Endometrial microvascular endothelial cells (primary cell): ENCODE data around the gene CELA2B. TPM values are rescaled to one million over a fixed set of nuclear protein-coding genes. Genes with fewer than 3 reads are reported as not detected.
"Not testable (repeated sequence)": the region's sequence is repeated elsewhere in the genome, so short reads cannot be mapped to it uniquely, and the experiment has no call there.

Experiments
- in situ Hi-C: cut with HindIII; loops from 2 replicates; pipeline ENCODE4 v1.10.0; 2017; ENCODE audit warnings: low sequenced_read_pairs, low pct_unique_long_range_greater_than_20kb; ENCODE audit errors: inconsistent ontology term
- total RNA-seq: library from RNA; depleted of rRNA; stranded (reverse); fragments of >200 nt; gene quantifications from one replicate; pipeline ENCODE4 v1.2.3, GENCODE V29; 2015; ENCODE audit errors: inconsistent ontology term

The CELA2B gene
- total RNA-seq, 1 donor from 2014 or later = not detected

- in situ Hi-C loops = loop anchor here (10.0 kb wide), 1 partner anchor 108 kb away; no protein-coding TSS in a partner anchor
Observed at GRCh38 chr1:15443281-15443680, 32.6 kb upstream of the CELA2B start.

GRCh38 chr1:15444468-15445389, 31.2 kb upstream of the CELA2B start:
- in situ Hi-C loops = loop anchor here (10.0 kb wide), 1 partner anchor 110 kb away; no protein-coding TSS in a partner anchor

- in situ Hi-C loops = loop anchor here (10.0 kb wide), 1 partner anchor 111 kb away; no protein-coding TSS in a partner anchor
Observed at GRCh38 chr1:15445390-15446122, 30.3 kb upstream of the CELA2B start.

- in situ Hi-C loops = loop anchor here (10.0 kb wide), 1 partner anchor 111 kb away; no protein-coding TSS in a partner anchor
Observed at GRCh38 chr1:15446212-15446611, 29.7 kb upstream of the CELA2B start.

- in situ Hi-C loops = loop anchor here (10.0 kb wide), 1 partner anchor 114 kb away; no protein-coding TSS in a partner anchor
Observed at GRCh38 chr1:15448877-15449462, 26.9 kb upstream of the CELA2B start.

- in situ Hi-C loops = loop anchor here (10.0 kb wide), 1 partner anchor 115 kb away; no protein-coding TSS in a partner anchor
Observed at GRCh38 chr1:15449567-15449966, 26.3 kb upstream of the CELA2B start.

GRCh38 chr1:15451014-15451722, 24.7 kb upstream of the CELA2B start:
- in situ Hi-C loops = no loop called here

GRCh38 chr1:15452216-15452615, 23.7 kb upstream of the CELA2B start:
- in situ Hi-C loops = no loop called here

- in situ Hi-C loops = no loop called here
Observed at GRCh38 chr1:15452866-15453571, 22.9 kb upstream of the CELA2B start.

- in situ Hi-C loops = no loop called here
Observed at GRCh38 chr1:15453734-15454133, 22.2 kb upstream of the CELA2B start.

- in situ Hi-C loops = no loop called here
Observed at GRCh38 chr1:15454256-15454655, 21.6 kb upstream of the CELA2B start.

- in situ Hi-C loops = no loop called here
Observed at GRCh38 chr1:15455522-15455921, 20.4 kb upstream of the CELA2B start.

GRCh38 chr1:15456313-15456954, 19.5 kb upstream of the CELA2B start, which contains the start of gene CELA2A:
Gene CELA2A (plus strand): TSS chr1:15456732. CDS start chr1:15456754, 22 bp downstream.
- in situ Hi-C loops = no loop called here

- in situ Hi-C loops = no loop called here
Observed at GRCh38 chr1:15457585-15457984, 18.3 kb upstream of the CELA2B start.

GRCh38 chr1:15458388-15458787, 17.5 kb upstream of the CELA2B start:
- in situ Hi-C loops = not testable (repeated sequence)

GRCh38 chr1:15459771-15460707, 15.9 kb upstream of the CELA2B start:
- in situ Hi-C loops = no loop called here
